Sciatic nerve (tissue), 1 donor: ENCODE results near the gene KCNK4. TPM values are rescaled to one million over a fixed set of nuclear protein-coding genes. Genes with fewer than 3 reads are reported as not detected.

Experiments
- microRNA-seq: library from miRNA; unstranded; fragments of <30 nt; microRNA quantifications from one replicate; pipeline ENCODE4 v1.2.0, GENCODE V29; 2020
- total RNA-seq: library from RNA; stranded (reverse); fragmentation: NEBNext Ultra II Directional; extraction: Animal tissue kit (Norgen Biotek cat#: 25700); gene quantifications from one replicate; pipeline ENCODE4 v1.2.1, GENCODE V29; 2021
- donor health status: DM: no; HTN: no; CAD: no.

The KCNK4 gene
- total RNA-seq, 1 donor from 2014 or later = not detected

Small RNA genes lying within 50 kb of the gene (microRNA-seq; reads per million reads assigned to microRNA genes)
- gene MIR7155 = 1.4 reads per million

Other genes with a start within 250 kb of the KCNK4 start
- gene MACROD1, start 125.2 kb upstream of the KCNK4 start, total RNA-seq = 20.6 TPM
- 87.6 TPM for gene STIP1, start 105.1 kb upstream of the KCNK4 start, total RNA-seq
- gene FERMT3, start 84.6 kb upstream of the KCNK4 start, total RNA-seq = 20.7 TPM
- gene TRPT1, start 65.1 kb upstream of the KCNK4 start, total RNA-seq = 20.6 TPM
- 28.0 TPM for gene NUDT22, start 65.0 kb upstream of the KCNK4 start, total RNA-seq
- gene DNAJC4, start 60.8 kb upstream of the KCNK4 start, total RNA-seq = 30.4 TPM
- 134 TPM for gene VEGFB, start 56.7 kb upstream of the KCNK4 start, total RNA-seq
- 56.2 TPM for gene FKBP2, start 50.2 kb upstream of the KCNK4 start, total RNA-seq
- gene PPP1R14B, start 44.4 kb upstream of the KCNK4 start, total RNA-seq = 48.8 TPM
- 23.6 TPM for gene PLCB3, start 39.8 kb upstream of the KCNK4 start, total RNA-seq
- gene BAD, start 6.6 kb upstream of the KCNK4 start, total RNA-seq = 47.4 TPM
- gene GPR137, start 5.5 kb upstream of the KCNK4 start, total RNA-seq = 34.4 TPM
- gene CATSPERZ, start 9.1 kb downstream of the KCNK4 start, total RNA-seq = not detected
- gene ESRRA, start 14.2 kb downstream of the KCNK4 start, total RNA-seq = 17.4 TPM
- 149 TPM for gene TRMT112, start 26.3 kb downstream of the KCNK4 start, total RNA-seq
- 143 TPM for gene PRDX5, start 26.8 kb downstream of the KCNK4 start, total RNA-seq
- gene CCDC88B, start 48.9 kb downstream of the KCNK4 start, total RNA-seq = 12.9 TPM
- gene RPS6KA4, start 67.9 kb downstream of the KCNK4 start, total RNA-seq = 23.8 TPM